HG03280 (cell line): ENCODE measurements around the gene PLAAT3.
"Not testable (repeated sequence)": the region's sequence is repeated elsewhere in the genome, so short reads cannot be mapped to it uniquely, and the experiment has no call there.

ENCODE experiments used
- ATAC-seq: cut with Tn5 transposase; IDR thresholded peaks from one replicate; pipeline ENCODE4 v1.9.1; 2021; ENCODE audit warnings: mild to moderate bottlenecking, moderate library complexity; ENCODE audit not compliant: unreplicated experiment

PLAAT3 gene

DNA sequence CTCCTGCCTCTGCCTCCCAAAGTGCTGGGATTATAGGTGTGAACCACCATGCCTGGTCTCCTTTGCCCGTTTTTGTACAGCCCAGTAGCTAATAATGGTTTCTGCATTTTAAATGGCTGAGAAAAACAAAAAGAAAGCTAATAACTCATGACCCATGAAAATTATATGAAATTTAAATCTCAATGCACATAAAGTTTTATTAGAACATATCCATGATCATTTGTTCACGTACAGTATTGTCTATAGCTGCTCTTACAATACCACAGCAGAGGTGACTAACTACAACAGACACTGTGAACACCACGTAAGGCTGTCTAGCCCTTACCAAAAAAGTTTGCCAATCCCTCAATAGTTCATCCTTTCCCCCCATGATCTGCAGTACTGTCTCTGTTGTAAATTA is 44.7 kb downstream of the PLAAT3 start:
- no peak for ATAC-seq

DNA sequence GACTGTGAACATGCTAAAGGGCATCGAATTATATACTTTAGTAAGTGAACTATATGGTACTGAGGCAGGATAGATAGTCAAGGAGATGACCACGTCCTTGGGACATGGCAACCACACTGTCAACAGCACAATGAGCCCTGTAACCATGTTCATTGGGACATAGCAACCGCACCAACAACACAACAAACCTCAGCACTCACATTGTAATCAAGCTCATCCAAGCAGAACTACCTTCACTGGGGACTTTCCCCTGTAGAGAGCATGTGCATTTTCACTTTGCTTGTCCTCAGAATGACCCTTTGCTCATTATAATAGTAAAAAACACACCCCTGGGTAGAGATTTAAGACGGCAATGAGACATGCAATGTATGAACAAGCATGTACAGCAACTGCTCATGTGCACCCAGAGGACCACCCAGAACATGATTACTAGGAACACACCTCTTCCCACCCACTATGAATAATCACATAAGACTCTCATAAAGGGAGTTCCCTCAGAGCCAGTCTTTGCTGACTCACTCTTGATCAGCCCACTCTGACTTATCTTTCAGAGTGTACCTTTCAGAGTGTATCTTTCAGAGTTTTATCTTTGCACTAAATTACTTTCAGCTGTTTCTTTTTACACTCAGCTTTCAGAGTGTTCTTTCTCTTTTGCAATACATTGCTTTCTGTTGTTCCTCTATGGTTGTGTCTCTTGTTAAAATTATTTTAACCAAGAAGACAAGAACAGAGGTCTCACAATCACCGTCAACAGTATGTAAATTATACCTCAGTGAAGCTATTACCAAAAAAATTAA is 47.0 kb downstream of the PLAAT3 start:
- peak; percentile 84 for ATAC-seq

DNA sequence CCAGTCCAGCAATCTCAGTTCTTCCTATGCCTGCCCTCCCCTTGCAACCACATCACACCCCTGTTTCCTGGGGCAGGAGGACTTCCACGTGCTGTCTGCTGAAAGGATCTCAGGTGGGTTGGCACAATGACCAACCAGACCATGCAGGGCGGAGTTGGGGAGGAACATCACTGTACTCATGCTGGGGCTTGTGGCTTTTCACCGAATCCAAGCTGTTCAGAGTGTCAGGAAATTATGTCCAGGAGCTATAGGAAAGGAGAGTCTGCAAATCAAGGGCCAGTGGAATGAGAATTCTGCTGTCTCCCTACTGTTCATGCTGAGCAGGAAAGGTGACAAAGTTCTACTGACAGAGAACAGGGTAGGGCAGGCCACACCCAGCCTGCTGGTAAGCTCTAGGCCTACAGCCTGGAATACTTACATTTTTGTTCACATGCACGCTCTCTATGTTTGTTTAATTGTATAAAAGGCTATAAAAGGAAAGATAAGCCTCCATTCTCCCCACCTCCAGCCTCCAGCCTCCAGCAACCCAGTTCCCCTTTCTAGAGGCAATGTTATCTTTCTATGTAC is 49.4 kb downstream of the PLAAT3 start:
- no peak for ATAC-seq

DNA sequence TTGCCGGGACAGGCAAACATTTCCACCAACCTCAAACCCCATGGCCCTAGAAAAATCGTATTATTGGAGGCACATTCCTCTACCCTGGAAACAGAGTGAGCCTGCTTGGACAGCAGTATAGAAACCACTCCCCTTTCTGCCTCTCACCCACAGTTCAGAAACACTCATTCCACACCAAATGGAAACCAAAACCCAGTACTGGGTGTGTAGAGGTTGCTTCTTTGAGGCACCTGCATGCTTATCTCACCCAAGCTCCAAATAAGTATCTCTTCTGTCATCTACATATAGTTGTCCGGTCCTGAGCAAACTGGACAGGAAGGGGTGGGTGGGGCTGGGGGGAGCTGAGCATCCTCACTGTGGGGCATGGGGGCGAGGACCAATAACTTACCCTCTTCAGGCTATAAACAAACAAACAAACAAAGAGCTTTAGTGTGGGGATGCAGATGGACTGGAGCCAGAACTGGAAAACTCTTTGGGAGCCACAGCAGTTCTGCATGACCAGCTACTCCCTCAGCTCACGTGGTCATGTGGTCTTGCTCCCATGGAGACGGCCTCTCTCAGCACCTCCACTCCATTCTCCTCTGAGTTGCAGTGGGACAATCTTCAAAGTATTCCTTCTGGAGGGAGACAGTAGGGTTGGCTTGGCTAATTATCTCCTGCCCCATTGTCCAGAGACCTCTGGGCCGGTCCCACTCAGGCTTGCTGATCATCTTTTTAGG is 50.0 kb downstream of the PLAAT3 start:
- ATAC-seq: peak; percentile 62

DNA sequence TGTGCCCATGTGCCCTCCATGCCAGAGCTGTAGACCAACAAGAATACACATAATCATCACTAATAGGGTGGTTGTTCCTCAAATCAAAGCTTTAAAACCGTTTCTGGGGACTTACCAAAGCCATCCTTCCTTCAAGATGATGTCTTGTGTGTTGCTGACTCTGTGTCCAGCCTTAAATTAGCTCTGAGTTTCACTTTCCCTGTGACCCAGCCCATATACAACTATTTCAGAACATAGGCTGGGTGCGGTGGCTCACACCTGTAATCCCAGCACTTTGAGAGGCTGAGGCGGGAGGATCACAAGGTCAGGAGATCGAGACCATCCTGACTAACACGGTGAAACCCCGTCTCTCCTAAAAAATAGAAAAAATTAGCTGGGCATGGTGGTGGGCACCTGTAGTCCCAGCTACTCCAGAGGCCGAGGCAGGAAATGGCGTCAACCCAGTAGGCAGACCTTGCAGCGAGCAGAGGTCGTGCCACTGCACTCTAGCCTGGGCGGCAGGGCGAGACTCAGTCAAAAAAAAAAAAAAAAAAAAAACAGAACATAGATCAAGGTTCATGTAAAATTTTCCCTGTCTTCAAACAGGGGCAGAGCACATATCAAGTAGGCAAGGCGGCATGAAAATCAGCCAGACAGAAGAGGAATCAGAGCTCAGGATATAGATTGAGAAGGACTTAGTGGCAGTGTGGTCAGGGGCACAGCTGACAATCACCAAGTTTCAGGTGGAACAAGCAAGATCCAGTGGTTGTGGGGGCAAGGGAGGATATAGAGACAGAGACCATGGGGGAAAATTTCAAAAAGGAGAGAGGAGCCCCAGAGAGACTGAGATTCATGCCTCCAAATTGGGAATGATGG is 50.8 kb downstream of the PLAAT3 start, which contains the start of gene PLAAT2:
TSS of gene PLAAT2 (minus strand) at position 179 of the 855 bp plus-strand sequence. CDS start at position 124, 55 bp downstream.
- ATAC-seq: no peak

DNA sequence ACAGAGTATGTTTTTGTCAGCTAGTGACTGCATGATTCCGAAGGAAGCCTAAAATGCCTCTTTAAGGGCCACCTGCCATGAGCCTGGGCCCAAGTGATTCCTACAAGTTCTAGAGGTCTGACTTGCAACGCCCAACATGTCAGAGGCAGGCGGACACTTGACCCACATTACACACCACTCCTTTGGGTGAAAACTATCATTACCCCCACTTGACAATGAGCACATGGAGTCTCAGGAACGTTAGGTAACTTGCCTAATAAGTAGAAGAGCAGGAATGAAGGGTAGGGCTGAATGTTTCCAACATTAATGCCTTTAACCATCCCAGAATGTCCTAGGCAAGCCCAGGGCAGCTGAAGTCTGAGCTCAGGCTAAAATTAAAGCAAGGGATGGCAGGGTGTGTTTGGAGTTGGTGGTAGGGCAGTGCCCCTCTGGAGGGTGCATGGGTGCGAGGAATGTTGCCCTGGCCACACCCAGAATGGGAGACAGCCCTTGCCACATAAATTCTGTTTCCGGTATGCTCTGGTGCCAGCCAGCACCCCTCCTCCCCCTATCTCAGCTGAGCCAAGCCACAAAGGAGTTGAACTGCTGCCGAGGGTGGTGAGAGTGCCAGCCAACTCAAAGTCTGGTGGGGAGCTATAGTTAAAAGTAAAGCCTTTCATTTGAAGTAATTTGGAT is 53.6 kb downstream of the PLAAT3 start:
- ATAC-seq: no peak

DNA sequence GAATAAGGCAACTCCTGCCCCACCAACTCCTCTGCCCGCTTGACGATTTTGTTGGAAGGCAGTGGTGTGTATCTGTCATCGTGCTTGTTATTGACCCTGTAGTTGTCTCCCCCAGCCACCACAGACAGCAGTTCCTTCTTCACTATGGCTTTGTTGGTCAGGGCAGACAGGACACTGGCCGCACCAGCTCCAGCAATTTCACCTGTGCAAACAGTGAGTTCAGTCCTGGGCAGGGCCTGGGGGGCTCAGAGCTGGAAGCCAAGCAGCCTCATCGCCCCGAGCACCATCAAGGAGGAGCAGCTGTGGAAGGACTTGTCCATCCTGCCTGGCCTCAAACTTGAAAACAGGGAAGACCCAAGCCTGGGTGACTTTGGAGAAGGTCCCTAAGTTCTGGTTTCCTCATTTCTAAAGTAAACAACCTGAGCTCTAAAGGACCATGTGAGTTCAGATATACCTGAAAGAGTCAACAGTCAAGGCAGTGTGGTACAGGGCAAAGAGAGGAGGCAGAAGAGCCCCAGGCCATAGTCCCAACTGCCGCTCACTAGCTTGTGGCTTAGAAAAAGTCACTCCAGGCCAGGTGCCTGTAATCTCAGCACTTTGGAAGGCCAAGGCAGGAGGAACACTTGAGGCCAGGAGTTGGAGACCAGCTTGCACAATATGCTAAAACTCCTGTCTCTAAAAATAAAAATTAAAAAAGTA is 55.6 kb downstream of the PLAAT3 start:
- ATAC-seq: no peak

DNA sequence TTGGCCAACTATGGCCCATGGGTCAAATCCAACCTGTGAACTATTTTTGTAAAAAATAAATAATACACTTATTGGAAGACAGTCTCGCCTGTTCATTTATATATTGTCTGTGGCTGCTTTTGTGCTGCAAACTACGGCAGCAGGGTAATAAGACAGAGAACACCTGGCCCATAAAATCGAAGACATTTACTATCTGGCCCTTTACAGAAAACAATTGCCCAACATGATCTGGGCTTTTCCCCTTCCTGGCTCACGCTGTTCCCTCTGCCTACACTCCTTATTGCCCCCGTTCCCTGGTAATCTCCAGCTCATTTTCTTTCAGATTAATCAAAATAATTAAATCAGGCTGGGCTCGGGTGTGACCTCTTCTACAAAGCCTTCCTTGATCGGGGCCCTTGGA is 56.7 kb downstream of the PLAAT3 start:
- no peak for ATAC-seq

DNA sequence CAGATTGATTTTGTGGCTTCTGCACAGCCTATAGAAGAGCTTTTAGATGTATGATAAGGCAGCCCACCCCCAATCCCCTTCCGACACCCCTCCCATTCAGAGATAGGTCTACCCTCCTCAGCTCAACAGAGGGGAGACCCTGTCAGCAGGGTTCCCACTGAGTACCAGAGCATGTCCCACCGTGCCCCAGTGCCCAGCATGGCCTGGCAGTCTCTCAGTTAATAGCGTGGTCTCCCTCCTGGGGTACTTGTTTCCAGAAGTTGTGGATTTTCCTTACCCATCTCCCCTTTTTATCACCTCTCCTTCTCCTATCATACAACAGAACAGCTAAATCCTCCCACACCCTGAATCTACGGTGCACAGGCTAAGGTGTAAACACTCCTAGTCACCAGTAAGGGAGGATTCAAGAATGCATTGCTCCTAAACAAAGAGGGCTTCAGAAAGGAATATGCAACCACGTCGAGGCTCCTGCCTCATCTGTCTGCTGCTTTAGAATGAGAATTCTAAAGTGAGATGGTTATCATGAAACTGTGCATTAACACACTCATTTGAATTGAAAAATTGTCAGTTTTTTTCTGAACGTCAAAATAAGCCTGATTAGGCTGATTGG is 57.7 kb downstream of the PLAAT3 start:
- no peak for ATAC-seq

DNA sequence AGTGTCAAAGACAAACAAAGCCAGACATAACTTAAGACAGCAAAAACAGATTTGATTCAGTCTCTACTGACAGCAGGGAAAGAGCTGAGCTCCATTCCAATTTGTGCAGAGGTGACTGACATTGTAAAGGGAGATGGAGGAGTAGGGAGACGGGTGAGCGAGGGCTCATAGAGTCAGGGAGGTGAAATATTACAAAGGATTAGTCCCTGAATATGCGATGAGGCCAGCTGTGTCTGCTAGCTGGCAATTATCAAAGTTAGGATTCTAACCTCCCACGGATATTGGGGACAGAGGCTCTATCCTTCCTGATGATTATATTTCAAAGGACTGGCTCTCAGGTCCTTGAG is 59.4 kb downstream of the PLAAT3 start:
- ATAC-seq: no peak

DNA sequence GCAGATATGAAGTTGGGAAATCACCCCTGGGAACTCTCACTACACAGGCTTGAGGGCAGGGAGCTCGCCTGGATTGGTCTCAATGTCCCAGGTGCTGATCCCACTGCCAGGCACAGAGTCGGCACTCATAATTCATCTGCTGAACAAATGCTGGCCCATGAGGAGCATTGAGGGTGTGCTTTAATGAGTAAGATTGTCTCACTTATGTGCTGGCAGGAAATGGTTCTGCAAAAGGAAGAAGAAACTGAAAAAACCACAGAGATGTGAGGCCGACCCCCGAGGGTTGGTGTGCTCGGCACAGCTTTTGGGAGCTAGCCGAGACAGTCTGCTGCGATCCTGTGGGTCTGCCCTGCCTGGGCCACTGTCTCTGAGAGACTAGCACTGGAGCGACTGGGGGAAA is 60.5 kb downstream of the PLAAT3 start:
- no peak for ATAC-seq

DNA sequence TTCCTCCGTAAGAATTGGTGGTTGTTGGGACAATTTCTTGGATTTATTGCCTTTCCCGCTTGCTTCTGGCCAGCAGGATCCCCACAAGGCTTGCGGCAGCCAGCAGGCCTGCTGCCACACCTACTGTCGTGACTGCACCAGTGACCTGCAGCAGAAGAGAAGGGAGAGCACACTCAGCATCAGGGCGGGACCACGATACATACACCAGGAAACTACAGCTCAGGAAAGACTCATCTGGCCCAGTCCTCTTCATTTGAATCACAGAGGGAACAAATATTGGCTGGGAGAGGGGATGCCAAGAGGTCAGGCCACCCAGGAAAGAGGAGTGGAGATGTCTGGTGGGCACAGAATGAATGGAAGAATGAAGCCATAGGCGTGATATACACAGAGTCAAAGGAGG is 61.3 kb downstream of the PLAAT3 start:
- ATAC-seq: no peak

DNA sequence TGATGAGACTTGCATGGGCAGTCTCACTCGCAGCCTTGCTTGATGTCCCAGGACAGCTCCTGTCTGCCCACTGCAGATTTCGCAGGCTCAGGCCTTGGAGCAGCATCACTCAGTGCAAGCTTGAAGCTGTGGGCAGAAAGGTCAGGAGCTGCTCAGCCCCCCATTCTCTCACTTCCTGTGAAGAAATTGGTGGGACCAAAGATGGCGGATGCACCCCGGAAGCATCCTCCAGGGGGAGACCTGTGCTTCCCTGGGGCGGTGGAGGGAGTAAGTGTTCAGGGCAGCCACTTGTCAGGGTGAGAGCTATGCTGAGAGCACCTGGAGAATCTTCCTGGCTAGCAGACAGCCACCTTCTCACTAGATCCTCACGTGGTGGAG is 62.4 kb downstream of the PLAAT3 start:
- ATAC-seq: no peak

DNA sequence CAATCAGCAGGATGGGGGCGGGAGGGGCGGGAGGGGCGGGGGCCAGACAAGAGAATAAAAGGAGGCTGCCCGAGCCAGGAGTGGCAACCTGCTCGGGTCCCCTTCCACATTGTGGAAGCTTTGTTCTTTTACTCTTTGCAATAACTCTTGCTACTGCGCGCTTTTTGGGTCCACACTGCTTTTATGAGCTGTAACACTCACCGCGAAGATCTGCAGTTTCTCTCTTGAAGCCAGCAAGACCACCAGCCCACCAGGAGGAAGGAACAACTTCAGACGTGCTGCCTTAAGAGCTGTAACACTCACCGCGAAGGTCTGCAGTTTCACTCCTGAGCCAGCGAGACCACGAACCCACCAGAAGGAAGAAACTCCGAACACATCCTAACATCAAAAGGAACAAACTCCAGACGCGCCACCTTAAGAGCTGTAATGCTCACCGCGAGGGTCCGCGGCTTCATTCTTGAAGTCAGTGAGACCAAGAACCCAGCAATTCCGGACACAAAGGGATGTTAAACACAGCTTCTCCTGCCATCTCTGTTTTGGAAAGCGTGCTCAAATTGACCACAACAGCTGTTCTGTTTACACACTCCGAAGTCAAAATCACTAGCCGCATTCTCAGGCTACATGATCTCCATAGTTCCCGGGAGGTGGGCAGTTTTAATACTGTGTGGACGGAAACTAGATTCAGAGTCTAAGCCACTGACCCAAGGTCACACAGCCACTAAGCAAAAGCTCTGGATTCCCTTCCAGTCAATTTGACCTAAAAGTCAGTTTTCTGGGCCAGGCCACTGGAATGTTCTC is 62.9 kb downstream of the PLAAT3 start:
- ATAC-seq: no peak

DNA sequence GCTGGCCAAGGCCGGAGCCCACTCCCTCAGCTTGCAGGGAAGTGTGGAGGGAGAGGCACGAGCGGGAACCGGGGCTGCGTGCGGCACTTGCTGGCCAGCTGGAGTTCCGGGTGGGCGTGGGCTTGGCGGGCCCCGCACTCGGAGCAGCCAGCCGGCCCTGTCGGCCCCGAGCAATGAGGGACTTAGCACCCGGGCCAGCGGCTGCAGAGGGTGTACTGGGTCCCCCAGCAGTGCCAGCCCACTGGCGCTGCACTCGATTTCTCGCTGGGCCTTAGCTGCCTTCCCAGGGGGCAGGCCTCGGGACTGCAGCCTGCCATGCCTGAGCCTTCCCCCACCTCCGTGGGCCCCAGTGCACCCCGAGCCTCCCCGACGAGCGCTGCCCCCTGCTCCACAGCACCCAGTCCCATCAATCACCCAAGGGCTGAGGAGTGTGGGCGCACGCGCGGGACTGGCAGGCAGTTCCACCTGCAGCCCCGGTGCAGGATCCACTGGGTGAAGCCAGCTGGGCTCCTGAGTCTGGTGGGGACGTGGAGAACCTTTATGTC is 64.0 kb downstream of the PLAAT3 start:
- not testable (repeated sequence) for ATAC-seq

DNA sequence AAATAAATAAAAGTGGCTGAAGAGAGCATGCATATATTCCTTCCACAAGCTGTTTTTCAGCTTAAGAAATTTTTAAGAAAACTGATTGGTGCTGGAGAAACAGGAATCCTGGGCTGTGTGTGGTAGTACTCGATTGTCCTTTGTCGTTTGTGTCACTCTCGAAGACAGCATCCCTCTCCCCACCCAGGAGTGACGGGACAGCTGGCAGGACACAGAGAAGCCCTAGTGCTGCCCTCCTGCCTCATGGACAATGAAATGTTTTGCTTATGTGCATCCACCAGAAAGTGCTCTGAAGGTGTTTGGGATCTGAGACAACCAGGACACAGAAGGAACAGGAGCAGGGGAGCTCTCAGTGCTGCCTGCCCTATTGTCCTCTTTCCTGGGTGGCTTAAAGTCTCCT is 64.8 kb downstream of the PLAAT3 start:
- no peak for ATAC-seq

DNA sequence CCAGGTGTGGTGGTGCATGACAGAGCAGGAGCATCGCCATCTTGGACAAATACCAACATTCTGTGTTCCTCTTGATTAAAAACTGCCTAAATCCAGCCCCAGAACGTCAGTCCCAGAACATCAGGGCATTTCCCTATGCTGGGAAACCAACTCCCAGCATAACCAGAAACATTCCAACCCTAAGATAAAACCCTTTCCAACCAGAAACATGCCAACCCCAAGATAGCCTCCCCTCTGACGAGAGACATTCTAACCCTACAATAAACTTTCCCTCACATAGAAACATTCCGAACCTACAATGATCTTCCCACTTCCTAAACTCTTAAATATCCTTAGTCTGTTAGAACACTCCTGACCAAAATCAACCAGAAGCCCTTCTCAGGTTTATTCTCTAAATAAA is 66.1 kb downstream of the PLAAT3 start:
- ATAC-seq: no peak

DNA sequence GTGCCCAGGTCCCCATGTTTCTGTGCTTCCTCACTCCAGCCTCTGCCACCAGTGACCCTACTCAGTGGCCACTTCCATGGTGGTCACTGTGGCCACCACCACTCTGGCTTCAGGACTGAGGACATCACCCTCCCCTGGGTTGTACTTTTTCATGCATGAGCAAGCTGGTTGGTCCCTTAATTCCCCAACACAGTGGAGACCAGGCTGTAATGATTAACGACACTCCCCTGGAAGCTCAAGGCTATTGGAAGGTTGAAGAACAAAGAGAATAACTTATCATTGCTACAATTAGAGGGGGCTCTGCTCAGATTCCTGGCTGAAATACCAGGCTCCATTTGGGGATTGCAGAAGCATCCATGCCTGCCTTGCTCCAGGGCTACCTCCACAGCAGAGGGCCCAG is 67.2 kb downstream of the PLAAT3 start:
- ATAC-seq: no peak

DNA sequence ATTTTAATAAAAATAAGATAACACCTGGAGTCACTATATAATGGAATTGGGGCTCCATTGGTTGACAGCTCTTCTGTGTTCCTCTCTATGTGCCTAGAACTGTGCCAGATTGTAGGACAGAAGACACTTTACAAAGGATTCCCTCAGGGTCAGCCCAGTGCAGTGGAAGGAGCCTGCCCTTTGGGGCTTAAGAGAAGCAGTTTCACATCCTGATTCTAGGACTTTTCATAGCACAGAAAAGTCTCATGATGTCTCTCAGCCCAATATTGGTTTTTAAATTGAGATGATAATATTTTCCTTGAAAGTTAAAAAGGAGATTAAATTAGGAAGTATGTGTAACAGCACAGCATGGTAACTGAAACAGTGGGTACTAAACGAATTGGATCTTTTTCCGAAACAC is 70.5 kb downstream of the PLAAT3 start:
- no peak for ATAC-seq
